AG10803 (cell line): Measurements from ENCODE around the gene ARID4B.
"Not testable (repeated sequence)": the region's sequence is repeated elsewhere in the genome, so short reads cannot be mapped to it uniquely, and the experiment has no call there.

Source experiments
- DNase-seq: peaks from one replicate; pipeline ENCODE4 v3.0.0; 2010; ENCODE audit warnings: low read depth
- H3K4me3 ChIP-seq: 2 replicates; pipeline ENCODE4 v1.5.1; 2011; ENCODE audit warnings: mild to moderate bottlenecking, low read length, control low read depth
- CTCF ChIP-seq: conservative IDR thresholded peaks from 2 replicates; pipeline ENCODE4 v1.5.1; 2011; ENCODE audit warnings: mild to moderate bottlenecking, low read length, control low read depth, inconsistent platforms

Gene ARID4B

GRCh38 chr1:235320521-235321179, 7.3 kb downstream of the ARID4B start:
- H3K4me3 ChIP-seq, result no peak overlapping the region
- no peak for TF ChIP-seq CTCF
- no peak for DNase-seq

GRCh38 chr1:235319255-235319654, 8.7 kb downstream of the ARID4B start:
- H3K4me3 ChIP-seq, result no peak overlapping the region
- TF ChIP-seq CTCF, result no peak
- no peak for DNase-seq

GRCh38 chr1:235317168-235317567, 10.8 kb downstream of the ARID4B start:
- no peak for TF ChIP-seq CTCF
- DNase-seq, result peak; percentile 35
- no peak overlapping the region for H3K4me3 ChIP-seq

- no peak for DNase-seq
- H3K4me3 ChIP-seq, result no peak overlapping the region
- TF ChIP-seq CTCF, result no peak
These were observed 12.2 kb downstream of the ARID4B start for GRCh38 chr1:235315735-235316134.

GRCh38 chr1:235315173-235315572, 12.8 kb downstream of the ARID4B start:
- no peak for TF ChIP-seq CTCF
- no peak for DNase-seq
- no peak overlapping the region for H3K4me3 ChIP-seq

GRCh38 chr1:235313931-235314678, 13.9 kb downstream of the ARID4B start:
- DNase-seq, result peak; percentile 34
- TF ChIP-seq CTCF, result no peak
- H3K4me3 ChIP-seq, result no peak overlapping the region; the same call in 1 of the 2 replicates

GRCh38 chr1:235313262-235313661, 14.7 kb downstream of the ARID4B start:
- H3K4me3 ChIP-seq, result no peak overlapping the region
- no peak for TF ChIP-seq CTCF
- DNase-seq, result no peak

GRCh38 chr1:235309206-235309605, 18.8 kb downstream of the ARID4B start:
- not testable (repeated sequence) for H3K4me3 ChIP-seq, DNase-seq
